Kidney epithelial cell (primary cell): ENCODE data around the gene ZBTB40. TPM values are rescaled to one million over a fixed set of nuclear protein-coding genes. Genes with fewer than 3 reads are reported as not detected.

ENCODE experiments used
- DNase-seq: peaks from one replicate; pipeline ENCODE4 v3.0.0-alpha.2; 2010; ENCODE audit warnings: low read depth
- H3K27me3 ChIP-seq: 2 replicates; pipeline ENCODE4 v1.6.0; 2011; ENCODE audit warnings: low read length; ENCODE audit not compliant: control insufficient read depth, insufficient read depth
- H3K36me3 ChIP-seq: 2 replicates; pipeline ENCODE4 v1.5.1; 2011; ENCODE audit warnings: low read length; ENCODE audit not compliant: control insufficient read depth, insufficient read depth
- H3K4me3 ChIP-seq: 2 replicates; pipeline ENCODE4 v1.5.1; 2011; ENCODE audit warnings: low read depth, mild to moderate bottlenecking, control low read depth, low read length
- total RNA-seq: library from RNA; depleted of rRNA; stranded (reverse); fragments of >200 nt; gene quantifications from 2 replicates; pipeline ENCODE4 v1.2.3, GENCODE V29; 2015
- TF ChIP-seq, protein P1 (sequence below): IDR thresholded peaks from 2 replicates; pipeline ENCODE4 v1.5.1; 2011; ENCODE audit warnings: mild to moderate bottlenecking, moderate library complexity, low read length, control low read depth, inconsistent platforms; ENCODE audit not compliant: insufficient read depth, poor library complexity, severe bottlenecking

The ZBTB40 gene
- total RNA-seq, 1 donor from 2014 or later = 16.3 TPM

DNA sequence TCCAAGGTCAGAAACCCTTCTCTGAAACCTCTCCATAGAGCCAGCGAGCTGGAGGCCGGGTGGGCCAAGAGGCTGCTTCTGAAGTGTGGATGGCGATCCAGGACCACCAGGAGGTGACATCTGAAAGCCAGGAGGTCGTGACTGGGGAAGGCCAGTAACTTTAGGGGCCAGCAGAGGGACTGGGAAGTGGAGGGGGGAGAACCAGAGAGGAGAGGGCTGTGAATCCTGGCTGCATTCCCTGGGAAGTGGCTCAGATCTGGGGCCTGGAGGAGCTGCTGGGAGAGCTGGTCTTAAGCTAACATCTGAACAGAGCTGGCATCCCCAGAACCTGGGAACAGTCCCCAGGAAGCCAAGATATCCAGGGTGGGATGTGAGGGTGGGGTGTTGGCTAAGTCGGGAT, 100.4 kb downstream of the ZBTB40 start:
- no peak for DNase-seq
- TF ChIP-seq, protein P1, sequence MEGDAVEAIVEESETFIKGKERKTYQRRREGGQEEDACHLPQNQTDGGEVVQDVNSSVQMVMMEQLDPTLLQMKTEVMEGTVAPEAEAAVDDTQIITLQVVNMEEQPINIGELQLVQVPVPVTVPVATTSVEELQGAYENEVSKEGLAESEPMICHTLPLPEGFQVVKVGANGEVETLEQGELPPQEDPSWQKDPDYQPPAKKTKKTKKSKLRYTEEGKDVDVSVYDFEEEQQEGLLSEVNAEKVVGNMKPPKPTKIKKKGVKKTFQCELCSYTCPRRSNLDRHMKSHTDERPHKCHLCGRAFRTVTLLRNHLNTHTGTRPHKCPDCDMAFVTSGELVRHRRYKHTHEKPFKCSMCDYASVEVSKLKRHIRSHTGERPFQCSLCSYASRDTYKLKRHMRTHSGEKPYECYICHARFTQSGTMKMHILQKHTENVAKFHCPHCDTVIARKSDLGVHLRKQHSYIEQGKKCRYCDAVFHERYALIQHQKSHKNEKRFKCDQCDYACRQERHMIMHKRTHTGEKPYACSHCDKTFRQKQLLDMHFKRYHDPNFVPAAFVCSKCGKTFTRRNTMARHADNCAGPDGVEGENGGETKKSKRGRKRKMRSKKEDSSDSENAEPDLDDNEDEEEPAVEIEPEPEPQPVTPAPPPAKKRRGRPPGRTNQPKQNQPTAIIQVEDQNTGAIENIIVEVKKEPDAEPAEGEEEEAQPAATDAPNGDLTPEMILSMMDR = no peak
- Histone ChIP-seq H3K27me3 (peaks cover 67% of the 10 kb centered on the region), H3K4me3 (no peak overlapping the region), H3K36me3 (no peaks in the 10 kb centered on the region)

DNA sequence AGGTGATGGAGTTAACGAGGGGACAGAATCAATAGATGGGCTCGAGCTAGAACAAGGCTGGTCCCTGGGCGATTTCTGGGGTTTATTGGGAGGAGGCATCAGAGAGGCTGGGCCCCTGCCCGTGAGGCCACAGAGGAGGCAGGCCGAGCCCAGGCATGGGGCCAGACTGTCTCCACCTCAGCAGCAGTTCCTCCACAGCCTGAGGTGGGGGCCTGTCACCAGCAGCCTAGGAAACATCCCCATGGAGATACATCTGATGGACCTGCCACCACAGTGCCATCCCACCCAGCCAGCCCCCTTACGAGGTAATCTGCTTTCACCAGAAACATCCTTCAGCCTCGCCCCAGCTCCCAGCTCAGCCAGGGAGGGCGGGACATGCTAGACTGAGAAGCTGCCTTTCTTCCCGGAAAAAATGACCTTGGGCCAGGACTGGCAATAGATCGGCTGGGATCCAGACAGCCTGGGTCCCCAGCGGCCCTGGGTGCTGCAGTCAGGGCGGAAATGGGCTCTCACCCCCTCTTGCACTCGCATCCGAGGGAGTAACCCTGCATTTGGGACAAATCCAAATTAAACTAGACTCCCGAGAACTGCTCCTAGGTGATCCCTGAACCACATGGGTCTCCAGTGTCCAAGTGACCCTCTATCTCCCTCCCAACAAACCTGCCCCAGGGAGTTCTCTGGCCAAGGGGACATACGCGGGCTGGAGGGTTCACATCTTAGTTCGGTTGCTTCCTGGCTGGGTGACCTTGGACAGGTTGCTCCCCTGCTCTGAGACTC, 101.6 kb downstream of the ZBTB40 start:
- H3K36me3 ChIP-seq = no peaks in the 10 kb centered on the region
- H3K27me3 ChIP-seq = peaks cover 62% of the 10 kb centered on the region
- DNase-seq = no peak
- H3K4me3 ChIP-seq = no peak overlapping the region
- TF ChIP-seq, protein P1 = no peak

DNA sequence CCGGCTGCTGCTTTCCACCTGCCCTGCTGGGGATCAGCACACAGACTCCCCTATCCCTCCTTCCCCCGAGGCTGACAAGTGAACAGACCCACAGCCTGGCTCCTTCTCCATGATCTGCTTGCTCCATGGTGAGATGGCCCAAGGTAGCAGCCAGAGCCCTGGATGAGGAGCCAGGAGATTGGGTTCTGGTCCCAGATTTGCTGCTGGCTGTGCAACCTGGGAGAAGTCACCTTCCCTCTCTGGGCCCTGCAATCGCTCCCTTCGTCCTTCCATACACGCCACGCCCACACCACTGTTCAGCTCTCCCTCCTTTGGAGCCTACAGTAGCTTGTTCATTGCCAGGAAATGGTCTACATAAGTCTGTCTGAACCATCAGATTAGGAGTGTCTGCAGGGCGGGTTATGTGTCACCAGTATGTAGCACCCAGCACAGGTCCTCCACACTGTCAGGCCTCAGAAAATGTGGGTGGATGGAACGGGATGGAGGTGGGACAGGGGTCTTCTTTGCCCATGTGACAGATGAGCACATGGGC, 102.4 kb downstream of the ZBTB40 start:
- H3K4me3 ChIP-seq = no peak overlapping the region
- H3K36me3 ChIP-seq = no peaks in the 10 kb centered on the region
- peaks cover 57% of the 10 kb centered on the region for H3K27me3 ChIP-seq
- DNase-seq = no peak
- TF ChIP-seq, protein P1 = no peak

DNA sequence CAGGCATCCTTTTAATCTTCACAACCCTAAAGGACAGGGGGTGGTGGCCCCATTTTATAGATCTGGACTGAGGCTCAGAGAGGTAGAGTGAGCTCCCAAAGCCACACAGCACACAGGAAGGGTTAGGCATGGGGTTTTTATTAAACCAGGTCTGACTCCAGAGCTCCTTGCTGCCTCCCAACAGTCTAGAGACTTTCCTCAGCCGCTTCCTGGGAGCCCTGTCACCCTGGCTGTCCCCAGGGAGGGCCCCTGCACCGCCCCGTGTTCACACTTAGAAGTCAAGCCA, 103.7 kb downstream of the ZBTB40 start:
- no peak for DNase-seq
- no peak overlapping the region for H3K4me3 ChIP-seq
- TF ChIP-seq, protein P1 = no peak
- no peaks in the 10 kb centered on the region for H3K36me3 ChIP-seq
- peaks cover 64% of the 10 kb centered on the region for H3K27me3 ChIP-seq

DNA sequence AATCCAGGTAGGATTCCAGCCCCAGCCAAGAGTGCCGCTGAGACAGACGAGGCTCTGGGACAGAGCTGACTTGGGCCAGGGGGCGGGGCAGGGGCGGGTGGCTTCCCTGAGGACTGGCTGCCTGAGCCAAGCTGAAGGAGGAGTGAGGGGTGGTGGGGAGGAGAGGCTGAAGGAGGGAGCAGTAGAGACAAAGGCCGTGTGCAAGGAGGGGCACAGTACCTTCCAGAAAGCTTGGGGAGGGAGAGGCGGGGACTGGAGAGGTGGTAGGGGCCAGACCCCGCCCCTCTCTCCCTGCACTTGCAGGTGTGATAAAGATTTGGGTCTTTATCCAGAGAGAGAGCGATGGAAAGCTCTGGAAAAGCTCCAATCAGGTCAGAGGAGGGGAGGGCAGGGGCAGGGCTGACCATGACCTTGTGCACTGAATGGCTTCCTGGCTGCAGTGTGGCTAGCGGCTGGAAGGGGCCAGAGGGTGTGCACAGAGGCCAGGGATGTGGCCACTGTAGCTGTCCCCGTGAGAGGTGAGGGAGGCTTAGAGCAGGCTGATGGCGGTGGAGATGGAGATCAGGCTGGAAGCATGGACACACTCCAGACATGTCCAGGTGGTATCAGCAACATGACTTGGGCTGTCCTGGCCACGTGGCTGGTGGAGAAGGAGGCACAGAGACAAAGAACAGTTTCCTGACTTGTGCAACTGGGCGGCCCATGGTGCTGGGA, 104.9 kb downstream of the ZBTB40 start:
- Histone ChIP-seq H3K4me3 (no peak overlapping the region), H3K36me3 (no peaks in the 10 kb centered on the region), H3K27me3 (peaks cover 71% of the 10 kb centered on the region)
- no peak for DNase-seq
- TF ChIP-seq, protein P1 = no peak
